Neural crest cell (in vitro differentiated cells): ENCODE results near the gene OMA1. TPM values are rescaled to one million over a fixed set of nuclear protein-coding genes. Genes with fewer than 3 reads are reported as not detected.

ENCODE experiments used
- DNase-seq: peaks from one replicate; pipeline ENCODE4 v3.0.0; 2021; ENCODE audit warnings: low read depth, mixed read lengths, low spot score
- H3K27ac Mint-ChIP-seq: one replicate; pipeline ENCODE4 v1.8.0; 2021; ENCODE audit warnings: mild to moderate bottlenecking, mixed read lengths; ENCODE audit not compliant: unreplicated experiment
- H3K27me3 Mint-ChIP-seq: 2 replicates; pipeline ENCODE4 v1.8.0; 2021; ENCODE audit warnings: low read depth, mild to moderate bottlenecking, mixed read lengths
- H3K36me3 Mint-ChIP-seq: 2 replicates; pipeline ENCODE4 v1.8.0; 2021; ENCODE audit warnings: low read depth, mild to moderate bottlenecking, mixed read lengths
- H3K4me1 Mint-ChIP-seq: 2 replicates; pipeline ENCODE4 v1.8.0; 2021; ENCODE audit warnings: mixed read lengths
- H3K4me3 Mint-ChIP-seq: one replicate; pipeline ENCODE4 v1.8.0; 2021; ENCODE audit warnings: mild to moderate bottlenecking, mixed read lengths
- H3K9me3 Mint-ChIP-seq: 2 replicates; pipeline ENCODE4 v1.8.0; 2021; ENCODE audit warnings: mixed read lengths
- total RNA-seq: library from RNA; stranded (reverse); gene quantifications from 2 replicates; pipeline ENCODE4 v1.2.1, GENCODE V29; 2021
- TF ChIP-seq, protein P1 (sequence below): fragments of 200-600 bp; sonication (generic); conservative IDR thresholded peaks from 2 replicates; pipeline ENCODE4 v1.5.0; 2021; ENCODE audit warnings: antibody characterized with exemption, mild to moderate bottlenecking

The OMA1 gene
- total RNA-seq, 1 donor from 2014 or later, result 8.1 TPM

DNA sequence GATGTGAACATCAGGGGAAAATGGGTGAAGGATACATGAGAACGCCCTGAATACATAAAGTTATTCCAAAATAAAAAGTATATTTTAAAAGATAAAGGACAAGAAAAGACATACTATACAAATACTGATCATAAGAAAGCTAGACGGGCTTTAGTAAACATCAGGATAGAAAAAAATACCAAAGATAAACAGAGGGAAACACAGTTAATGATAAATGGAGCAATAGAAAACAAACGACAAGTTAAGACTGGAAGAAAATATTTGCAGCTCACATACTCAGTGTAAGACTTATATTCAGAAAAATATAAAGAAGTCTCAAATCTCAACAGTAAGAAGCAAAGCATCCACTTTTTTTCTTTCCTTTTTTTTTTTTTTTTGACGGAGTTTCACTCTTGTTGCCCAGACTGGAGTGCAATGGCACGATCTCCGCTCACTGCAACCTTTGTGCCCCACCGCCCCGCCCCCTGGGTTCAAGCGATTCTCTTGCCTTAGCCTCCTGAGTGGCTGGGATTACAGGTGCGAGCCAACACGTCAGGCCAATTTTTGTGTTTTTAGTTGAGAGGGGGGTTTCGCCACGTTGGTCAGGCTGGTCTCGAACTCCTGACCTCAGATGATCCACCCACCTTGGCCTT, 94.8 kb downstream of the OMA1 start:
- TF ChIP-seq, protein P1, sequence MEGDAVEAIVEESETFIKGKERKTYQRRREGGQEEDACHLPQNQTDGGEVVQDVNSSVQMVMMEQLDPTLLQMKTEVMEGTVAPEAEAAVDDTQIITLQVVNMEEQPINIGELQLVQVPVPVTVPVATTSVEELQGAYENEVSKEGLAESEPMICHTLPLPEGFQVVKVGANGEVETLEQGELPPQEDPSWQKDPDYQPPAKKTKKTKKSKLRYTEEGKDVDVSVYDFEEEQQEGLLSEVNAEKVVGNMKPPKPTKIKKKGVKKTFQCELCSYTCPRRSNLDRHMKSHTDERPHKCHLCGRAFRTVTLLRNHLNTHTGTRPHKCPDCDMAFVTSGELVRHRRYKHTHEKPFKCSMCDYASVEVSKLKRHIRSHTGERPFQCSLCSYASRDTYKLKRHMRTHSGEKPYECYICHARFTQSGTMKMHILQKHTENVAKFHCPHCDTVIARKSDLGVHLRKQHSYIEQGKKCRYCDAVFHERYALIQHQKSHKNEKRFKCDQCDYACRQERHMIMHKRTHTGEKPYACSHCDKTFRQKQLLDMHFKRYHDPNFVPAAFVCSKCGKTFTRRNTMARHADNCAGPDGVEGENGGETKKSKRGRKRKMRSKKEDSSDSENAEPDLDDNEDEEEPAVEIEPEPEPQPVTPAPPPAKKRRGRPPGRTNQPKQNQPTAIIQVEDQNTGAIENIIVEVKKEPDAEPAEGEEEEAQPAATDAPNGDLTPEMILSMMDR, result no peak
- no peaks in the 10 kb centered on the region for H3K9me3 Mint-ChIP-seq
- H3K27me3 Mint-ChIP-seq, result no peaks in the 10 kb centered on the region
- H3K4me3 Mint-ChIP-seq, result no peak overlapping the region
- H3K4me1 Mint-ChIP-seq, result peaks cover 11% of the 10 kb centered on the region
- no peak overlapping the region for H3K27ac Mint-ChIP-seq
- H3K36me3 Mint-ChIP-seq, result no peaks in the 10 kb centered on the region
- DNase-seq, result no peak

DNA sequence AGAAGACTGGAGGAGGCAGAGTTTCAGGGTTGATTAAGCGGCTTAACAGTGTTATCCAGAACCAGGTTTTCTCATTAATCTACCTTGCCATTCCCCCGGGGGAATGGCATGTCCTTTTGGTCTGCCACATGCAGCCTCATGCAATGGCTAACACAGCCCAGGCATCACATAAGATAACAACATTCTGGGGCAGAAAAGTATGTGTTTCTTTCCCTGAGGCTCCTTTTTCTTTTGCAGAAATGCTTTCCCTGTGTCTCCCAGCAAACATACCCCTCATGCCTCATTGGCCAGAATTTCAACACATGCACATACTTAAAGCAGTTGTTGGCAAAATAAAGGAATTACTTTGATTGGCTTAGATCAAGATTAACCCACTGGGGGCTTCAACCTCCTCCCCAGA, 98.6 kb downstream of the OMA1 start:
- no peaks in the 10 kb centered on the region for H3K9me3 Mint-ChIP-seq
- H3K4me3 Mint-ChIP-seq, result no peak overlapping the region
- no peaks in the 10 kb centered on the region for H3K27me3 Mint-ChIP-seq
- no peak overlapping the region for H3K27ac Mint-ChIP-seq
- no peak for DNase-seq
- TF ChIP-seq, protein P1, result no peak
- H3K36me3 Mint-ChIP-seq, result no peaks in the 10 kb centered on the region
- H3K4me1 Mint-ChIP-seq, result peaks cover 3% of the 10 kb centered on the region

DNA sequence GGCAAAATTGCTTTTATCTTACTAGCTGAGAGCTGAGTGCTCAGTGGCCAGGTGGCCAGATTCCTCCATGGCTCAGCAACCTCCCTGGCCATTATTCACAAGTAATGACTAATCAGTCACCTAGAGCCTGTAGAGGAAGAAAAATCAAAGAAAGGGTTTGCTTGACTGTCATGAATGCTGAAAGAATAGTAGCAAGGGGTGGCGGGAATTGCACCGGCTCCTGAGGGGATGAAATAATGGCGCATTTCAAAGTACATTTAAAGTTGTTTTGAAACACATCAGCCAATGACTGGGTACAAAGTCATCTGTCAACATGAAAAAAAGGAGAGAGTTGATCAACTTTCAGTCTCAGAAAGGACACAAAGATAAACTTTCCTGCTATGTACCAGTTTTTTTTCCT, 99.5 kb downstream of the OMA1 start:
- H3K27ac Mint-ChIP-seq, result no peak overlapping the region

DNA sequence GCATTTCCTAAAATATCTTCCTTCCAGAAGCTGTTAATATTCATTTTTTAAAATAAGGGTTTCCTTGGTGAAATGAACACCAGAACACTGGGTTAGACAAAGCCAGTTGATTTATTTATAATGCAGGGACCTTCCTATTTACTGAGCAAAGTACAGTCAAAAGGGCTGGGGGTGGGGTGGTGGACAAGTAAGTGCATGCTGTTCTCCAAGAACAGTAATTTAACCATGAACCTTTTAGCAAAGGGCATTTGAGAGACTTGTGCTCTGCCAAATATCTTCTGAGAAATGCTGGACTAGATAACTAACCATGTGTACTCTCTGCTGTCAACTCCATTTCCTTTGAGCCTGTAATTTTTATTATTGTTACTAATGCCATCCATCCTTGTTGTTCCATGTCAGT, 100.2 kb downstream of the OMA1 start:
- Mint-ChIP-seq H3K36me3 (no peaks in the 10 kb centered on the region), H3K27me3 (no peaks in the 10 kb centered on the region), H3K9me3 (no peaks in the 10 kb centered on the region), H3K4me3 (no peak overlapping the region), H3K4me1 (peaks cover 3% of the 10 kb centered on the region), H3K27ac (no peak overlapping the region)
- DNase-seq, result no peak
- TF ChIP-seq, protein P1, result no peak

More for the DNA sequence above, 99.5 kb downstream of the OMA1 start:
- Mint-ChIP-seq H3K27me3 (no peaks in the 10 kb centered on the region), H3K4me1 (peaks cover 3% of the 10 kb centered on the region), H3K9me3 (no peaks in the 10 kb centered on the region), H3K36me3 (no peaks in the 10 kb centered on the region), H3K4me3 (no peak overlapping the region)
- TF ChIP-seq, protein P1, result no peak
- DNase-seq, result no peak

DNA sequence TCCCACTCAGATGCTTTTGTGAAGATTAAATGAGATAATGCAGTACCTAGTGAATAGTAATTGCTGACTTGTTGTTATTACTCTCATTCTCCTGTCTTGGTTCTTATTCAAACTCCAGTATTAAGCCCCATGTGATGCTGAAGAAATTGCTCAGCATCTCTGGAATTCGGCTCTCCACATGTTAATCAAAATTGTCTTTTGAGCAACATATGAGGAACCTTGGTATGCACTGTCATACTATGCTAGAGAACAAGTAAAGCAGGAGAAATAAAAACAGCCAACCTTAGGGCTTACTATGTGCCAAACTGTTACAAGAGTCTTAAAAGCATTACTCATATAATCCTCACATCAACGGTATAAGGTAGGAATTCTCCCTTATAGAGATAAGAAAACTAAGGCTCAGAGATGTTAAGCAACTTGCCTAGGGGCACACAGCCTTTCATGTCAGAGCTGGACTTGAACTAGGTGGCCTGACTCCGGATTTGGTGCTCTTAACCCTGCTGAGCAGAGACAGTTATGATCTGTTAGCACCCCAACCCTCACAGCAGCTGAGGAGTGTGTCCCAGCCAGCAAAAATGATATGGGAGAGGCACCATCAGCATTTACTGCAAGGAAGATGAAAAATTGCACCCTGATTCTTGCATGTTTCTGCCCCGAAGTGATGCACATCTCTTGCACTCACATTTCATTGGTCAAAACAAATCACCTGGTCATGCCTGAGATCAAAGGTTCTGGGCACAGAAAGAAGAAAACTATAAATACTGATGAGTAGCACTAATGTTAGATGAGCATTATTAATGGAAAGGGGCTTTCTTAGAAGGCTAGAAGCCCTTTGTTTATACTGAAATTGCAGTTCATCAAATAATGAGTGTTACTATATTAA, 102.3 kb downstream of the OMA1 start:
- Mint-ChIP-seq H3K27ac (no peak overlapping the region), H3K4me3 (no peak overlapping the region), H3K4me1 (peaks cover 3% of the 10 kb centered on the region), H3K27me3 (no peaks in the 10 kb centered on the region), H3K9me3 (no peaks in the 10 kb centered on the region), H3K36me3 (no peaks in the 10 kb centered on the region)
- TF ChIP-seq, protein P1, result no peak
- no peak for DNase-seq
